HG03139 (cell line): ENCODE data around the gene HOXD4.

Source experiments
- ATAC-seq: cut with Tn5 transposase; IDR thresholded peaks from one replicate; pipeline ENCODE4 v1.9.1; 2021; ENCODE audit not compliant: unreplicated experiment

HOXD4 gene

GRCh38 chr2:176170602-176171305, 19.4 kb downstream of the HOXD4 start:
- ATAC-seq: no peak

- no peak for ATAC-seq
Measured at GRCh38 chr2:176171351-176172006, 20.1 kb downstream of the HOXD4 start.

- no peak for ATAC-seq
Measured at GRCh38 chr2:176172007-176172894, 20.9 kb downstream of the HOXD4 start.

GRCh38 chr2:176172895-176173566, 21.7 kb downstream of the HOXD4 start:
- ATAC-seq: no peak

DNA sequence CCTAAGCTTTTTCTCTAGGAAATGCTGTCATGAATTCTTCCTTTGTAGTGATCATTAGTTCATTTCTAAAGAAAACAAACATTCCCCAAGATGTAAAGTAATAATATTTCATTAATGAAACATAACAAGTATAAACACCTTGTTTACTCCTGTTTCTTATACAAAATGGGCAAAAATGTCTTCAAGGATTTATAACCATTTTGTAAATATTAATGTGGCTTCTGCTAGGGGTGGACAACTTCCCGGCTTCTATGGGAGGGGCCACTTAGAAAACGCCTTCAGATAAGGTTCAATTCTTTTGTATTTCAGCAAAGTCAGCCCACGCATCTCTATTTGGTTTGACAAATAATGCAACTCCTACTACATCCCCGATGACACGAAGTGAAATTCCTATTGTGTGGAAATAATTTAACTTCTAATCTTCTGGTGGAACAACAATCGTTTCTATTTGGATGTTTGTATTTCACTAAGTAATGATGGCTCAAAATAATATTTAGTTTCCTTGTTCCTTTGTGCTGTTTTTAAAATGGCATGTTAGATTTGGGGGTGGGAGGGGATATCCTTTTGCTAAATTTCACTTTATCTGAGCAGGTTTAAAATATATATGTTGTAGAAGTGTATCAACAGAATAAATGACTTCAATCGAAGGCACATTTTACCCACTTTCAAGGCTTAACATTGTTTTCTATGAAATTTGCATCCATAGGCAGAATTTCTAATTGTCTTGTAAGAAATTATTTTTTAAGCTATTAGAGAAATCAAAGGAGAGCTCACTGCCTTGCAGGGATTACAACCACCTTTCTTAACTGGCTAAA, 22.4 kb downstream of the HOXD4 start:
- no peak for ATAC-seq

DNA sequence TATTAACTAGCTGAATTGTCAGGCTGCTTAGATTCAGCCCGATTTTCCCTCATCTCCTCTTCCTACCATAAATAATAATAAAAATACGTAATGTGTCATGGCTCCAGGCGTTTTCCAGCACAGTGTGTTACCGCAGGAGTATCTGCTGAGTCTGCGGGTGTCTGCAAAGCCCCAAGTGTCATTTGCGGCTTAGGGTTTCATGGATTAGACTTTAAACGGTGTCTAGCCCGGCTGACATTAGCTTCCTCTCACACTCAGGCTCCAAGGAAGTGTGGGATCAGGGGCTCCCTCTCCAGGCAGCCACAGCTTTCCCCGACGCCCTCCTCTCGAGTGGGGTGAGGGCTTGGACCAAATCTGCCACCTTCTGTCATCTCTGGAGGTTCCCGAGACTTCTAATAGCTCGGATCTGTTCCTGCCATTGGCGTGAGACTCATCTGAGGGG, 23.1 kb downstream of the HOXD4 start:
- no peak for ATAC-seq

DNA sequence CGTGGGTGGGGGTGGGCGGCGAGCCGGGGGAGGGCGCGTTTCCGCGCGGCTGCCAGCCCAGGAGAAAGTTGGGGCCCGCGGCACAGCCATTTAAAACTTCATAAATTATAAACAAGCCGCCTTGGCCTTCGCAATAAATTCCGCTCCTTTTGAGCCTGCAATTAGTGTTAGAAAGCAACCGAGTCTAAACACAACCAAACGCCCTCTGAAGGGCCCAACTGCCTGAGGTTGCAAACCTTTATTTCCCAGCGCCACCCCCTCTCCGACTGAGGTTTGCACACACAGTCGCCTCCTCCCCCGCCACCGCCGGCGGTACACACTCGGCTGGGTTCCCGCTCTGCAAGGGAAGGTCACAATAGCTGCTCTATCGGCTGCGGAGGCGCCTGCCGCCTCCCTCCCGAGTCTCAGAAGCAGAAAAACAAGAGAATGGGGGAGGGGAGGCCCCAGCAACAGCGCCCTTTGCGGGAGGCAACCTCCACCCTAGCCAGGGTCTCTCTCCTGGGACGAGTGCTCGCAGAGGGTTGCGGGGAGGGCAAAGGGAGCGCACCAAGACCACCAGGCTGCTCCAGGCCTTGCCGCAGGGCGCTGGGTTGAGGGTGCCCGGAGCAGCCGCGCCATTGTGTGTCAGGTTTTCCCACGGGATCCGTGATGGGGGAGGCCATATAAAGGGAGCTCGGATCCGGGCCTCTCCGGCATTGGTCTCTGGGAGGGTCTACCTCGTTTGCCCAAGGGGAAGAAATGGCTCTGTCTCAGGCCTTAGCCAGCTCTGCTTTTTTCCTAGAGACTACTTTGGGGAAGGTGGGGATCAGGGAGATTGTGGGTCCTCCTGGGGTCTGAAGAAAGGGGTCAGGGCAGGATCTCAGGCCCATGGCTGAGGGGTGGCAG, 23.7 kb downstream of the HOXD4 start:
- ATAC-seq: no peak

GRCh38 chr2:176175709-176176607, 24.6 kb downstream of the HOXD4 start:
- no peak for ATAC-seq

GRCh38 chr2:176177580-176178037, 26.3 kb downstream of the HOXD4 start:
- ATAC-seq: no peak

- no peak for ATAC-seq
Measured at GRCh38 chr2:176178038-176178756, 26.8 kb downstream of the HOXD4 start.

DNA sequence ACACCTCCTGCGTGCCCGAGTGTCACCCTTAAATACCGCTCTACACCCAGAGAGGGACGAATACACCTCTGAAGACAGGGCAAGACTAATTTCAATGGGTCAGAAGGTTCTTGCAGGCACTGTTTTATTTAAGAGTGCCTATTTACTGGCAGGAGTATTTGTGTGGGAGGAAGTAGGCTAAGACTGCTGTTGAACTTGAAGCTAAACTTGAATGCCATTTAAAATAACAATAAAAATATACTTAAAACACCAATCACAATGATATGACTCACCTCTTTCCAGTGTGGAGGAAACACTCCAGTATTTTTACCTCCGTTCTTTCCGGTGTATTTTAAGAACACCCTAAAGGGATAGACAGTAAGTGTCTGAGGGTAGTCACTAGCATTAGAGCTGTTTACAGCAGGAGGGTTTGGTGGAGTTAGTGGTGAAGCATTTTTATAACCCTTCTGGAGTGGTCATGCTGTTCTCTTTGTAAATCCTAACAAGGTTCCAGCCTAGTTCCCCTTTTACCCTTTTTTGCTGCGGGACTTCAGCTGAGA, 27.5 kb downstream of the HOXD4 start:
- ATAC-seq: no peak

DNA sequence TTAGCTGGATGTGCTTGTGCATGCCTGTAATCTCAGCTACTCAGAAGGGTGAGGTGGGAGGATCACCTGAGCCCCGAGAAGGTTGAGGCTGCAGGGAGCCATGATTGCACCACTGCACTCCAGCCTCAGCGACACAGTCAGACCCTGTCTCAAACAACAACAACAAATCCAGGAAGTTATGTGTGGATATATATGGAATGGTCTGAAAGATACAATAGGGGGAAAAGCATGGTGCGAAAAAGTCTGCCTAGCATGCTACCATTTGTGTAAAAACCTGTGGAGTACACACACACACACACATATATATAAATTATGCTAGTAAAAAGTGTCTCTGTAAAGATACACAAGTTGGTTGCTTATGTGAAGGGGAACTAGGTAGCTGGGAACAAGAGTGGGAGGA, 30.2 kb downstream of the HOXD4 start:
- ATAC-seq: no peak

DNA sequence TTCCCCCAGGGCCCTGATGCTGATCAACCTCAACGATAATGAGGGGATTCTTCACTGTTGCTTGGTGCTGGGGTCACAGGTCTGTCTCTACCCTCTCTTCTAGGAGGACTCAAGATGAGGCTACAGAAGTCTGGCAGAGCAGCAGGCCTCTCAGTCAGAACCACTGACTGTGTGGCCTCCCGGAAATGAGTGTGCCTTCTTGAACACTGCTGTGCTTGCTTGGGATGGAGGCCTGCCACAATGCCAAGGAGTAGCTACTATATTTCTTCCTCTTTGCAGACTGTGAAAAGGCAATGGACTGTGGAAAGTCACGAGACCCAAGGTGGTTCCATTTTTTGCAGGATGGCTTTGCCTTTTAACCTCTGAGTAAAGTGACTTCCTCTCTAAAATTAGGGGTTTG, 31.3 kb downstream of the HOXD4 start:
- ATAC-seq: no peak

GRCh38 chr2:176184749-176185148, 33.4 kb downstream of the HOXD4 start:
- no peak for ATAC-seq

GRCh38 chr2:176186024-176186423, 34.7 kb downstream of the HOXD4 start:
- no peak for ATAC-seq

GRCh38 chr2:176187200-176187898, 36.0 kb downstream of the HOXD4 start:
- ATAC-seq: no peak
